NCI-H82 treated with DMSO at 0.1 percent for 48 hours (cell line): ENCODE measurements around the gene RNU7-1.

ENCODE experiments used
- DNase-seq: peaks from one replicate; lab custom pipeline; 2025; ENCODE audit not compliant: unreplicated experiment; lab: John Stamatoyannopoulos, UW

RNU7-1 gene

DNA sequence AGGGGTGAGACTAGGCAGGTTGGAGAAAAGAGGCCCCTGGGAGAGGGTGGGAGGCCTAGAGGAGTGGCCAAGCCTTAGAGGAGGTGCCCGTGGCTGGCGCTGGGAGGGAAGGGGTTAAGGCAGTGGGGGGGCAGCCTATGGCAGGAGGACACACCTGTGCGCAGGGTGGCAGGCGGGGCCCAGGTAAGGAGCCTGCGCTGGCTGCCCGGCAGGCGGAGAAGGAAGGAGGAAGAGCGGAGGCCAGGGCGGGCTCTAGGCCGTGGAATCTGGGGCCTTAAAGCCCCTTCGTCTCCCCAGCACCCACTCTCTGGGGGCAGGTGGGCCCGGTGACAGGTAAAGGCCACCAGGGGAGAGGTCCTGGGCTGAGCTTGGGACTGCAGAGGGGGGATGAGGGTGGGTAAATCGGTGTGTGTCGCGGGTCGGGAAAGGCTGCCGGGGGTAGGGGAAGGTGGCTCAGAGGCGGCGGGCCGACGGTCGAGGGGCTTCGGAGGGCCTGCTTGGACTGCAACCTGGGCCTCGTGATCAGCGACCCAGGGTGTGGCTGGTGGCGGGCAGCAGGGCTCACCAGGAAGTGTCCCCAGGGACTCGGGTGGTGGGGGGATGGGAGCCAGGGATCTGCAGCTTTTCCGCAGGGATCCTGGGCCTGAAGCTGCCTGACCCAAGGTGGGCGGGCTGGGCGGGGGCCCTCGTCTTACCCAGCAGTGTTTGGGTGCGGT is 19.6 kb downstream of the RNU7-1 start:
- no peak for DNase-seq

DNA sequence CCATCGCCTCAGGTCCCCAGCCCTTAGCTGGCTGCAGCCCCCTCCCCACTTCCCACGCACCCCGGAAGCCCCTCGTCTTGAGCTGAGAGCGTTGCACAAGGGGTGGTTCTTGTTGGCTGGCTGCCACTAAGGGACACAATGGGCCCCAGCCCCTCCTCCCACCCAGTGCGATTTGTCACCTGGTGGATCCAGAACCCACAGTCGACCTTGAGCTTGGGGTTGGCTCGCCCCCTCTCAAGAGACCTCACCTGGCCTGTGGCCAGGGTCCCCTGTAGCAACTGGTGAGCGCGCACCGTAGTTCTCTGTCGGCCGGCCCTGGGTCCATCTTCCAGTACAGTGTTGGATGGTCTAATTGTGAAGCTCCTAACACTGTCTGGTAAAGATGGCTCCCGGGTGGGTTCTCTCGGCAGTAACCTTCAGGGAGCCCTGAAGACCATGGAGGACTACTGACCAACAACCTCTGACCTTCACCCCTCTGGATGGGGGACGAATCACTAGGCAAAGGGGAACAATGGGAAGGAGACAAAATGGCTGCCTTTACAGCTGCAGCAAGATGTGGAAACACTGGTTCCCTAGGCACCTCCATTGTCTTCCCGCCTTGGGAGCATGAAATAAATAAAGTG is 20.3 kb downstream of the RNU7-1 start:
- DNase-seq, result no peak

DNA sequence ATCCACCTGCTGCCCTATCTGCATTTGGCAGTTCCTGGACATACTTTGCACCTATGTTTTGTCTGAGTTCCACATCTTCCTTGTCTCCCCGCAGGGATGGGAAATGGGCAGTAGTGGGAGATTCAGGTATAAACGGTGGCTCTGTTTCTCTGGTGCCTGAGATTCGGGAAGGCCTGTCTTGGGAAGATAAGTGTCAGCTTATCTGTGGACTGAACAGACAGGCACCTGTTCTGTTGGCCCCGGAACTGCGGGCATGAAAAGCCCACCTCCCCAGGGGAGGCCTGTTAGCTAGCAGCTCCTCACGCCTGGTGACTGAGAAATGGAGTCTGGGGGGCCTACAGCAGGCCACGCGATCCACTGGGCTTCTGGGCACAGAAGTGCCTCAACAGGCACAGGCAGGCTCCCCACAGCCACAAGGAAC is 21.0 kb downstream of the RNU7-1 start:
- DNase-seq, result no peak

DNA sequence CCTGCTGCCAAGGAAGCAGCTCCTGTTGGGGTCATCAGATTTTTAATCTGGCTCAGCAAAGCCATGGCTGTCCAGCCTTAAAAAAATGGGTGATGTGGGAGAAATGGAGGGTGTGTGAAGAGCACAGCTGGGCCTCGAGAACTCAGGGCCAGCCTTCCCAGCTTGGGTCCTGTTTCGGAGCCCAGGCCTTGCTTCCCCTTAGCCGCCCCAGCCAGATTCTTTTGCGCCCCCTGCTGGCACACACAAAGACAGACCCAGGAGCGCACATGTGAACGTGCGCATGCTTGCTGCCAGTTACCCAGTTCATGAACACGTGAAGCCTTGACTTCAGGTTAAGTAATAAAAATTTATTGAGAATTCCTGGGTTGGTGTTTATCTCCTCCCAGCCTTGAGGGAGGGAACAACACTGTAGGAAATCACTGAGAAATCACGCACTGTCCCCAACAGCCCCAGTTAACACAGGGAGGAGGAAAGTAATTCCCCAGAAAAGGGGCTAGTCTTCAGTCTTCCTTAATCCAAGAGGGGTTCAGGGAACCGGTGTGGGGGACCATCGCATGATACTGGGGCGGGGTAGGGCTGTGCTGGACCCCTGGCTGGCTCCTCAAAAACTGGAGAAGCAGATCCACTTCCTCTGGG is 21.5 kb downstream of the RNU7-1 start:
- DNase-seq, result peak; percentile 52

DNA sequence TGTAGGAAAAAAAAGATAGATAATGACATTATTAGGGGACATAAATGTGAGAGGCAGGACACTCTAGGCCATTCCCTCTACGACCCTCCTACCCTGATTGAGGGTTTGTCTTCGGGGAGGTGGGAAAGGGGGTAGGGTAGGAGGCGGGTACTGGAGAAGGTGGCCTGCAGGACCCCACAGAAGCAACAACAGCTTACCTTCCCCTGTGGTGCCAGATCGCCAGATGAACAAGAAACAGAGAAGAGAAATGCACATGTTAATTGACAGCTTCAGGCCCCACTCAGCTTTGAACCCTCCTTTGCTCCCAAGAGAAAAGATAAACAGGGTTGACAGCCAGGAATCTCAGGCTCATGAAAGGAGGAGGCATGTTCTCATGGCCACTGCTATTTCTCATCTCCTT is 22.1 kb downstream of the RNU7-1 start:
- no peak for DNase-seq

DNA sequence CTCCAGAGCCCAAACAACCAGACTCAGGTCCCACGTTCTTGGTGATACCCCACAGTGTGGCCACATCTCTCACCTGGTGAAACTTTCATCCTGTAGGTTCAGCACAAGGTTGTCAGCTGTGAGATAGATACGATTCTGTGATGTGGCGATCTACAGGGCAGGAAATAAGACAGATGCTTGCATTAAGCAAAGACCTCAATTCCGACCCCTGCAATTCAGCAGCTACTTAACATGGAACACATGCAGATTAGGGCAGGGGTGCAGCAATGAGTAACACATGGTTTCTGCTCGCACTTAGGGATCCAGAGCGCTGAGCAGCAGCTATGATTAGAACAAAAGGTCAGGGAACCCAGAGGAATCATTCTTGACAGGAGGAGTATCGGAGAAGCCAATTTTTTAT is 22.7 kb downstream of the RNU7-1 start:
- no peak for DNase-seq

DNA sequence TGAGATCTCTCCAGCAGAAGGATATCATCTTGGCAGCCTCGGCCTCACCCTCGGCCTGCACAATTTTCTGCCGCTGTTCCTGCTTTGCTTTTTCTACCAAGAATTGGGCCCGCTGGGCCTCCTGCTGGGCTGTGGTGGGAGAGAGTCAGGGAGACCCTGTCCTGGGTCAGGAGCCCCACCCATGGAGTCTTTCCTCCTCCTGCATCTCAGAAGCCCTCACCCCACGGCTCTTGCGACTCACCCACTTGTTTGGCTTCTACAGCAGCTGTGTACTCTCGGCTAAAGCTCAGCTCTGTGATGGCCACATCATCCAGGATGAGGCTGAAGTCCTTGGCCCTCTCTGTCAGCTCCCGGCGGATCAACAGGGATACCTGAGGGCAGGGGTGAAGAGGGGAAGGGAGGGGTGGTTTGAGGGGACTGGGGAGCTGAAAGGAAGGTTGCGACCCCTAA is 24.1 kb downstream of the RNU7-1 start:
- DNase-seq, result no peak

DNA sequence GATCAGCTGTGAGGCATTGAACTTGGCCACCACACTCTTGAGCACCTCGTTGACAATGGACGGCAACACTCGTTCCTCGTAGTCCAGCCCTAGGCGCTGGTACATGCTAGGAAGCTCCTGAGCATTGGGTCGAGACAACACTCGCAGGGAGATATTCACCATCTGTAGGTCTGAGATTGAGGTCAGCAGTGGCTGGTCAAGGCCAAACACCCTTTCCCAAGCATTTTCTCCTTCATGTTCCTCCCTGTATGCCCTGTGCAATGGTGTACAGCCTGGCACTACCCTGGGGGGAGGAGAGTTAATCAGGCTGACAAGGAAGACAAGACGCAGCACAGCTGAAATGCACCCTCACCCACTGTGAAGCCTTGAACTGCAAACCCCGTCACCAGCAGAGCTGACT is 24.8 kb downstream of the RNU7-1 start:
- DNase-seq, result no peak

DNA sequence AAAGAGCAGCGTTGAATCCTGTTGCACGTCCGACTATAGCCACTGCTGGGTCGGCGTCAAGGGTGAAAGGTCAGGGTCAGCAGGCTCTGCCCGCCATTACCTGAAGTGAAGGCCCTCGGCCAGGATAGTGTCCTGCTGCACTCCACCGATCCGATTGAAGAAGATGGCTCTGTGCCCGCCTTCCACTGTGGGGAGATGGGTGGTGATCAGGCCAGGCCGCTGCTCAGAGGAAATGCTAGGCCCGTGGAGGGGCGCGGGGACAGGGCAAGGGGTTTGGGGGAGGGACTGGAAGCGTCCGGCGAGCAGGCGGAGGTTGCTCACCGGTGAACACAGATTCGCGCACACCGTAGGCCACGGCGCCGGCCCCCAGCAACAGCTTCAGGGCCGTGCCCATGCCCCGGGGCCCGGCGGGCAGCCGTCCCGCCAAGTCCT is 26.5 kb downstream of the RNU7-1 start:
- no peak for DNase-seq

DNA sequence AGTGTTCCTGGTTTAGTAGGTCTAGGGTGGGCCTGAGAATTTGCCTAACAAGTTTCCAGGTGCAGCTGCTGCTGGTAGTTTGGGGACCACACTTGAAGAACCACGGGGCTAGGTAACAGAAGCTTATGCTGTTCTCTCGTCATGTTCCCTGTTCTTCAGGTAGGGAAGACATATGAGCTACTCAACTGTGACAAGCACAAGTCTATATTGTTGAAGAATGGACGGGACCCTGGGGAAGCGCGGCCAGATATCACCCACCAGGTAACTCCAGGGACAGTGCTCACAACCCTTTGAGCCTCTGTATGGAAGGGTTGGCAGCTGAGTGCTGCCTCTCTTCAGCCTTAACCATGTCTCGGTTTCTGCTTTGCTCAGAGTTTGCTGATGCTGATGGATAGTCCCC is 30.6 kb downstream of the RNU7-1 start:
- no peak for DNase-seq

DNA sequence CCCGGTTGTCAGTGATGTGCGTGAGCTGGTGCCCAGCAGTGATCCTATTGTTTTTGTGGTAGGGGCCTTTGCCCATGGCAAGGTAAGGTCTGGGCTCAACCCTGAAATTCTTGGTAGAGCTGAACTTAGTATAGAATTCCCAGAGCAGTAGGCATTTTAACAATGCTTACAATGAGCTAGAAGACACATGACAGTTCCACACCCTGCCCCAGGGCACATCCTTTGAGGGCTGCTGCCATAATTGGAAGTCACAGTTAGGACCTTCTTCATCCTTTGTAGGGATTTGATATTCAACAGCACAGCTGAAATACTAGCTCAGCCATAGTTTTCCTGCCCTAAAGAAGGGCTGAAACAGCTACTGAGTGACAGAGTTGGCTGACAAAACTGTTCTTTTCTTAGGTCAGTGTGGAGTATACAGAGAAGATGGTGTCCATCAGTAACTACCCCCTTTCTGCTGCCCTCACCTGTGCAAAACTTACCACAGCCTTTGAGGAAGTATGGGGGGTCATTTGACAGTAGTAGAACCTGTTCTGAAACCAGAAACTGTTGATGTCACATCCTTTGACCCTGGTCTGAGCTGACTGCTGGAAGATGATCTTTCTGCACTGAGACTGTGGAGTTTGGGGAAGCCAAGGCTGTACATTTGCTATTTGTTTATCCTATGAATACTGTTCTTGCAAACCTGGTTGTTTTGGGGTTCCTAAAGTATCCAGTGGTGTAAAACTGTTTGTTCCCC is 31.8 kb downstream of the RNU7-1 start:
- no peak for DNase-seq

DNA sequence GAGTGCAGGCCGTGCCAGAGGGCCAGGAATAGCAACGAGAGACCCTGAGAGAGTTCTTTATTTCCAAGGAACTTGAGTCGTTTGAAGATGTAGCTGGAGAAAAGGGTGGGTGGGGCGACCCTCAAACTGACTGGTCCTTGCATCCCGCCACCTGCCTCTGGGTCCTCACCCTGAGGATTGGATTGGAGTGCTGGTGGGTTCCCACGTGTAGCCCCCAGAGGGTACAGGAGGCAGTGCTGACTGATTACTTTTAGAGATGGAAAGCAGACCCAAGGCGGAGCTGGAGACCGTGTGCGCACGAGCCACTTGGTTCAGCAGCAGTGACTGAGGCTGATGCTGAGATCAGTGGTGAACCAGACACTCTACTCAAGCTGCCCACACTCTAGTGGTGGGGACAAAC is 34.0 kb downstream of the RNU7-1 start:
- DNase-seq, result no peak

DNA sequence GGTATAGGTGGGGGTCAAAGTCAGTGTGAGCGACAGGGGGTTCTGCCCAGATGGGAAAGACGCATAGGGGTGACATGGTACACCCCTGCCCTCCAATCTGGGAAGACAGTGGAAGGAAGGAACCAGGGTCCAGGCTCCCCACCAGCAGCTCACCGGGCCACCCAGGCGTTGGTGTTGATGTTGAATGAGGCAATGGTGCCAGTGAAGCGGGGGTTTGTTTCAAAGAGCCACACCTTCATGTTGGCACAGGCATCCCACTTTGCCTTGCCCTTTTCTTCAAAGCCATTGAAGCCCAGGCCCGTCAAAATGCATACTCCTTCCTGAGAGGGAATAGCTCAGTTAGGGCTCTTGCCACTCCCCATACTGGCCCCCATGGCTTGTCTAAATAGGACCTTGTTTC is 34.6 kb downstream of the RNU7-1 start:
- DNase-seq, result no peak

DNA sequence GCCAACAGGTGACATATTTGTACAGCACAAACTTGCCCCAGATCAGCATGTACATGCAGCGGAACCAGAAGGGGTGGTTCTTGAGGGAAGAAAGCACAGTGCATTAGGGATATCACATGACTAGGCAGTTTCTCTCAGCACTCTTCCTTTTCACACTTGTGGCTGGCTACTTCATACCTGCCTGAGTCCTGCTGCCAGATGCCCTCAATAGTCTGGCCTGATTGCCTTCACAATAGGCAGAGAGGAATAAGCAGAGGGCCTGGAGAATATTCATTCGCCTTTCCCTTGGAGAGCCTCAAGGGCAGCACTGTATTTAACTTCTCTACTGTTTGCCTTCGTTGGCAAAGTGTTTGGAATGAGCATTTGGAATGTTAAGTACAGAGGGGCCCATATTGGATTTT is 35.0 kb downstream of the RNU7-1 start:
- no peak for DNase-seq

DNA sequence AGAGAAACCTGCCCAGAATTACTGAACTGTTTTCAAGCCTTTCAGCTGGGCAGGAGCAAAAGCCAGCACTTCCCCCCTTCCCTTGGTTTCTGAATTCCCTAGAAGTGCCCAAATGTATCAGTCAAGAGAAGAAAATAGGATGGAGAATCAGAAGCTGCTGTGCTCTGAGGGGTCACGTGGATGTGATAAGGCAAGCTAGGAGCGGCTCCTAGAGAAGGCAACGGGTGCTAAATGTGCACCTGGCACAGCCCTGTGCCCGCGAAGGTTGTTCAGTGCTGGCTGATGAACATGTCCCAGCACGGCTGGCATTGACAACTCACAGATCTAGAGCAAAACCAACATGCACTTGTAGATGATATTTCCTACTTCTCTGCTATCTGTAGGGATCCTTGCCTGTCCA is 35.4 kb downstream of the RNU7-1 start:
- DNase-seq, result no peak

DNA sequence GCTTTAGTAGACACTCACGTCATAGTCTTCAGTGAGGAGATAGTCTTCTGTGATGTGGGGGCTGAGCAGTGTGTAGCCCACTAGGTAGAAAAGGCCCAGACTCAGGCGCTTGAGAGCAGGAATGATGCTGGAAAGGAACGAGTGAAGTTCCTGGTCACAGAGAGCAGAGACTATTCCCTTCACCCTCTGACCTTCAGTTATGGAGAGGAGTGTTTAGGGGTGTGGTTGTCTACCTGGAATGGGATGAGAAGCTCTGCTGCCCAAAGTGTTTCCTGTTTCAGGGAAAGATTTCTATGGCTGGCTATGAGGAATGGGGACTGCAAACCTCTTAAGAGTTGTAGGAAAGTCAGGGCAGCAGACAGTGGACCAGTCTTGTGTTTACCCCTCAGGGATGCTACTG is 35.8 kb downstream of the RNU7-1 start:
- no peak for DNase-seq

DNA sequence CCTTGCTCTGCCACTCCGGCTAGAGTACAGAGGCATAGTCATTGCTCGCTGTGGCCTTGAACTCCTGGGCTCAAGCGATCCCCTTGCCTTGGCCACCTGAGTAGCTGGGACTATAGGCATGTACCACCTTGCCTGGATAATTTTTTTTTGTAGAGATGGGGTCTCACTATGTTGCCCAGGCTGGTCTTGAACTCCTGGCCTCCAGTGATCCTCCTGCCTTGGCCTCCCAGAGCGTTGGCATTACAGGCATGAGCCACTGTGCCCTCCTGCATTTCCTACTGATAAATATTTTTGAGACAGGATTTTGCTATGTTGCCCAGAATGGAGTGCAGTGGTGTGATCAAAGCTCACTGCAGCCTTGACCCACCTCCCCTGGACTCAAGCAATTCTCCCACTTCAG is 36.5 kb downstream of the RNU7-1 start:
- DNase-seq, result no peak

DNA sequence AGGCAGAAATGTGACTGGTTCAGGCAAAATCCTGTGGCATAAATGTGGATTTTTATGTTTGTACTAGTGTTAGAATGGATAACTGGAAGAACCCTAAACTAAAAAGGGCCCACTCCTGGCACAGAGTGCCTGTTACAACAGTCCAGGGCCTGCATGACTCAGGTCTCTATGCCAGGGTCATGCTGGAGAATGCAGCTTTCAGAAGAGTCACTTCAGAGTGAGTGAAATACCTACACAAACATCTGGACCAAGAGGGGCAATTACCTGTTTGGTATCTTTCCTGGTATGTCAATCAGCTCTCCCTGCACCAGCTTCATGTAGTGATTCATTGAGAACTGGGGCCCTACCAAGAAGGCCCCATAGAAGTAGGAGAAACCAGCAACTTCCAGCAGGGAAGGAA is 37.1 kb downstream of the RNU7-1 start:
- DNase-seq, result no peak

DNA sequence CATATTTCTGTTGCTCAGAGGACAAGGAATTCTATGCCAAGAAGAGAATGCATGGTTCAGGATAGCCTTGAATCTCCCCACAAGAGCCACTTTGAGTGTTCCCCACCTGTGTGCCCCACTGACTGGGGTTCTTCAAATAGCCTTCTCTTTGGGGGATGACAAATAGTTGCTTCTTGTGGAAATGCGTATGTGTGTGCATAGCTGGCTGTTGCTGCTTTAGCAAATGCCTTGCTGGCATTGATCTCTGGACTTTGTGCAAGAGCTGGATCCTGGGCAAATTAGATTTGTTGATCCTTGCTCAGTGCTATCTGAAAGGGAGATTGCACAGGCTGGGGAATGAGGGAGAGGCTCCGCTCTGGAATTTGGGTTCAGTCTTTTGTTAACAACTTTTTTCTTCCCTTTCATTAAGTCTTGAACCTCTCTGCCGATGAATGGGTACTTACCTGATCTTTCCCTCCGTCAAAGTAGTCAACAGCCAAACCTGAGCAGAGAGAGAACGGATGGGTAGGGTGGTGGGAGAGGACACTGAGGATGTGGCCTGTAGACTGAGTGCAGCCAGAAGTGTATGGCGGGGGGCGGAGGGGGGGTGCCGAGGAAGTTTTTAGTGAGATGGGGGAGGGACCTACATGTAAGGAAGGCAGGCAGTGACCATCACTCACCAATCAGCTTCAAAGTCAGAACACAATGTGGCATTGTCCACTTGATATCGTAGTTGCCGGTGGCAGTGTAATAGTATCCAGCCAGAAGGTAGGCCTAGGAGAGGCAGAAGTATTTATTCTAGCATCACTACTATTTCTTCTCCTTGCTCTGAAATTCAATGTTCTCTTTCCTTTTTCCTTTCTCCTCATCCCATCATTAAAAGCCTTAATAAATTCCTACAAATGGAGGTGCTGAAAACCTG is 37.8 kb downstream of the RNU7-1 start:
- DNase-seq, result no peak

DNA sequence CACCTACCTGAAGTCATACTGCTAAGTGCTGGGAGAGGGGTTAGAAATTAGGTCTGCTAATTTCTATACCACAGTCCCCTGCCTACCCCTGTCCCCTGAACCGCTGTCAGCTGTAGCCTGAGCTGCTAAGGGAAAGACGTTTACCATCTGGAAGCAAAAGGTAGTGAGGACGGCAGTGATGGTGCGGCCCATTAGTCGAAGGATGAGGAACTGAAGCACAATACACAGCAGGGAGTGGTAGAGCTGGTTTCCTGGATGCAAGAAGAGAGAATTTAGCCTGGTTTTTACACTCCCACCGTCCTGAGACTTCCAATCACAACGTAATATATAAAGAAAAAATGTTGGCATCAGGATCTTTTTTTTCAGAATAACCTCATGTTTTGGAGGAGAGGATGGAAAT is 38.9 kb downstream of the RNU7-1 start:
- DNase-seq, result no peak
